HG02885 (cell line): ENCODE measurements around the gene FAM107B.
"Not testable (repeated sequence)": the region's sequence is repeated elsewhere in the genome, so short reads cannot be mapped to it uniquely, and the experiment has no call there.

Experiments
- ATAC-seq: cut with Tn5 transposase; IDR thresholded peaks from one replicate; pipeline ENCODE4 v1.9.1; 2021; ENCODE audit warnings: mild to moderate bottlenecking; ENCODE audit not compliant: unreplicated experiment, poor library complexity

Gene FAM107B

GRCh38 chr10:14774797-14775196 lies at the start of gene FAM107B:
Gene FAM107B (minus strand): TSS chr10:14774897. CDS start chr10:14774663, 234 bp downstream.
- ATAC-seq = no peak

GRCh38 chr10:14823966-14824365 lies 49.3 kb upstream of the FAM107B start:
- ATAC-seq = no peak

GRCh38 chr10:14822879-14823755 lies 48.4 kb upstream of the FAM107B start:
- no peak for ATAC-seq

GRCh38 chr10:14821635-14822375 lies 47.1 kb upstream of the FAM107B start:
- ATAC-seq = no peak

- ATAC-seq = no peak
These were observed 46.1 kb upstream of the FAM107B start for GRCh38 chr10:14820775-14821154.

GRCh38 chr10:14820010-14820774 lies 45.5 kb upstream of the FAM107B start:
- ATAC-seq = no peak

- not testable (repeated sequence) for ATAC-seq
These were observed 42.0 kb upstream of the FAM107B start for GRCh38 chr10:14816717-14817116.

- ATAC-seq = no peak
These were observed 41.0 kb upstream of the FAM107B start for GRCh38 chr10:14815681-14816080.

GRCh38 chr10:14812271-14812670 lies 37.6 kb upstream of the FAM107B start:
- no peak for ATAC-seq

GRCh38 chr10:14810969-14811953 lies 36.6 kb upstream of the FAM107B start:
- ATAC-seq = no peak

- no peak for ATAC-seq
These were observed 31.6 kb upstream of the FAM107B start for GRCh38 chr10:14806318-14806717.

- ATAC-seq = no peak
These were observed 29.1 kb upstream of the FAM107B start for GRCh38 chr10:14803827-14804226.

- ATAC-seq = no peak
These were observed 27.0 kb upstream of the FAM107B start for GRCh38 chr10:14801723-14802122.

- ATAC-seq = no peak
These were observed 25.7 kb upstream of the FAM107B start for GRCh38 chr10:14800397-14800796.

GRCh38 chr10:14798636-14799035 lies 23.9 kb upstream of the FAM107B start:
- no peak for ATAC-seq

- no peak for ATAC-seq
These were observed 13.2 kb upstream of the FAM107B start for GRCh38 chr10:14787938-14788337.

- ATAC-seq = no peak
These were observed 9.9 kb upstream of the FAM107B start for GRCh38 chr10:14784459-14785055.

GRCh38 chr10:14782691-14783363 lies 8.1 kb upstream of the FAM107B start:
- ATAC-seq = no peak

- no peak for ATAC-seq
These were observed 7.1 kb upstream of the FAM107B start for GRCh38 chr10:14781763-14782162.
